ENCODE results near the gene ZMYM4.

DNA sequence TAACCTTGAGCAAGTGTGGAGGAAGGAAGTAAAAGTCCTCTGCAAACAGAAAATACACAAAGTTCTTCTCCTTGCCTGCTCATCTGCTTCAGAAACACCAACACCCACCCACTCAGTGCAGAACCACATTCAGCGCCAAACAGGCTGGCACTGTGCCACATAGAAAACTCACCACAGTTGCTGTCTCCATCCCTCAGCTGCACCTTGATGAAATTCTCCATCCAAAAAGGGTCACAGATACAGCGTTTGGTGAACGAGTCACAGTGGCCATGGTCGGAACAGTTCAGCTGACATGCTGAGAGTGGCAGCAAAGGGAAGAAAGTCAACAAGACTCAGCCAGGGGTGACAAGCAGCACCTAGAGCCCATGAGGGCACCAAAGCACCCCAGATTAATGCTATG lies 174.2 kb downstream of the ZMYM4 start:
- TF ChIP-seq CTCF (conservative IDR thresholded peaks at IDR 0.05; ENCODE audit: low read length) (no peak), EZH2phosphoT487 (IDR thresholded peaks at IDR 0.05; ENCODE audit: borderline replicate concordance, low read depth, low read length) (no peak)

All from OCI-LY7 (cell line).